ENCODE results near the gene PCDHGB6.
"Not testable (repeated sequence)": the region's sequence is repeated elsewhere in the genome, so short reads cannot be mapped to it uniquely, and the experiment has no call there.

PCDHGB6 gene

DNA sequence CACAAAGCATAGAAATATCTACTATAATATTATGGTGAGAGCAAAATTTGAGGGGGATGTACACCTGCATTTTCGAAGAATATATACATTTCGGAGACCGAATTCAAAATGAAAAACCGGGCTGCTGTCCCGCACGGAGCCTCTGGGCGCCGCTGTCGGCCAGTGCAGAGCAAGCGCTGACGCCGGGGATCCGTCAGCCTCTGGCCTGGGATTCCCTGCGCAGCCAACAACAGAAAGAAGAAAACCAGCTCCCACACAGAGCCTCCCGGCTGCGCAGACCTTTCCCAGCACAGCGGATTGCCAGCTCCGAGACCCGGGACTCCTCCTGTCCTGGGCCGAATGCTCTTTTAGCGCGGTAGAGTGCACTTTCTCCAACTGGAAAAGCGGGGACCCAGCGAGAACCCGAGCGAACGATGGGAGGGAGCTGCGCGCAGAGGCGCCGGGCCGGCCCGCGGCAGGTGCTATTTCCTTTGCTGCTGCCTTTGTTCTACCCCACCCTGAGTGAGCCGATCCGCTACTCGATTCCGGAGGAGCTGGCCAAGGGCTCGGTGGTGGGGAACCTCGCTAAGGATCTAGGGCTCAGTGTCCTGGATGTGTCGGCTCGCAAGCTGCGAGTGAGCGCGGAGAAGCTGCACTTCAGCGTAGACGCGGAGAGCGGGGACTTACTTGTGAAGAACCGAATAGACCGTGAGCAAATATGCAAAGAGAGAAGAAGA lies at the start of gene PCDHGB6:
Gene PCDHGB6, plus strand, starts transcription at position 232 of the 716 bp plus-strand sequence. Its CDS starts 182 bp downstream, at position 414.
- DNase-seq (ENCODE audit: low read depth, low spot score): not testable (repeated sequence)

- DNase-seq (ENCODE audit: low read depth, low spot score): no peak
These were observed 47.9 kb upstream of the PCDHGB6 start, which contains the start of gene PCDHGB2 for GRCh38 chr5:141359790-141360426. TSS of gene PCDHGB2 (plus strand) at chr5:141359994. CDS start at chr5:141360136, 142 bp downstream.

GRCh38 chr5:141360685-141361084 lies 47.1 kb upstream of the PCDHGB6 start:
- no peak for DNase-seq (ENCODE audit: low read depth, low spot score)

DNA sequence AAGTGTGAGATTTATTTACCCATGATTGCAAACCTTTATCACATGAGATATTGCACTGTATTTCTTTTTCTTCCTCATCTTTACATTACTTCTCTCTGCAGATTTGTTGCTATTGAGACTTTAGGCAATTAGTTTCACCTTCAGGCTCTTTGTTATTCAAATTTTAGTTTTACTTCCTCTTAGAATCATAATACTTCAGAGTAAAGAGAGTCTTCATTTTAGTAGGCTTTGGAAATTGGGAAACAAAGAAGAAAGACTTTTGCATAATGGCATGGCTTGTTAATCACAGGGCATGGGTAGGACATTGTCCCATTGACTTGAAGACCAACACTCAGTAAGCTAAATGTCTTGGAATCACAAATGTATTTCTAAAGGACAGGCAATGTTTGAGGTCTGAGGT lies 45.1 kb upstream of the PCDHGB6 start:
- no peak for DNase-seq (ENCODE audit: low read depth, low spot score)

DNA sequence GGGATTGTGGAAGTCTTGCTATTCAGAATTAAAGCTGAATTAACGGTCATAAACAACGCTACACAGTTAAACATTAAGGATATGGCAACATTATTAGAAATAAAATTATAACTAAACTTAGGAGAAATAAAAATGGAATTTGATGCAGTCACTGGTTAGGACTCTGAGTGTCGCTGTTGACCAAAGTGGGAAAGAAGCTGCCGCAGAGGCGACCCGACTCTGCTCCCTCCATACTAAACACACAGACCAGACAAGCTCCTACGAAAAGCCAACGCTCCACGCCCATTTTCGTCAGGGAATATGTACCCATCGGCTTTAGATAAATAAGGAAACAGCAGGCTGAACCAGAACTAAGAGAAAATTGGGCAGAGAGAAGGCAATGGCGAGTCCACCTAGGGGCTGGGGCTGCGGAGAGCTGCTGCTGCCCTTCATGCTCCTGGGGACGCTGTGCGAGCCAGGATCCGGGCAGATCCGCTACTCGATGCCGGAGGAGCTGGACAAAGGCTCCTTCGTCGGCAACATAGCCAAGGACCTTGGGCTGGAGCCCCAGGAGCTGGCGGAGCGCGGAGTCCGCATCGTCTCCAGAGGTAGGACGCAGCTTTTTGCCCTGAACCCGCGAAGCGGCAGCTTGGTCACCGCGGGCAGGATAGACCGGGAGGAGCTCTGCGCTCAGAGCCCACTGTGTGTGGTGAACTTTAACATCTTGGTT lies 43.7 kb upstream of the PCDHGB6 start, which contains the start of gene PCDHGA5:
Gene PCDHGA5, plus strand, starts transcription at position 211 of the 709 bp plus-strand sequence. Its CDS starts 169 bp downstream, at position 380.
- no peak for DNase-seq (ENCODE audit: low read depth, low spot score)

DNA sequence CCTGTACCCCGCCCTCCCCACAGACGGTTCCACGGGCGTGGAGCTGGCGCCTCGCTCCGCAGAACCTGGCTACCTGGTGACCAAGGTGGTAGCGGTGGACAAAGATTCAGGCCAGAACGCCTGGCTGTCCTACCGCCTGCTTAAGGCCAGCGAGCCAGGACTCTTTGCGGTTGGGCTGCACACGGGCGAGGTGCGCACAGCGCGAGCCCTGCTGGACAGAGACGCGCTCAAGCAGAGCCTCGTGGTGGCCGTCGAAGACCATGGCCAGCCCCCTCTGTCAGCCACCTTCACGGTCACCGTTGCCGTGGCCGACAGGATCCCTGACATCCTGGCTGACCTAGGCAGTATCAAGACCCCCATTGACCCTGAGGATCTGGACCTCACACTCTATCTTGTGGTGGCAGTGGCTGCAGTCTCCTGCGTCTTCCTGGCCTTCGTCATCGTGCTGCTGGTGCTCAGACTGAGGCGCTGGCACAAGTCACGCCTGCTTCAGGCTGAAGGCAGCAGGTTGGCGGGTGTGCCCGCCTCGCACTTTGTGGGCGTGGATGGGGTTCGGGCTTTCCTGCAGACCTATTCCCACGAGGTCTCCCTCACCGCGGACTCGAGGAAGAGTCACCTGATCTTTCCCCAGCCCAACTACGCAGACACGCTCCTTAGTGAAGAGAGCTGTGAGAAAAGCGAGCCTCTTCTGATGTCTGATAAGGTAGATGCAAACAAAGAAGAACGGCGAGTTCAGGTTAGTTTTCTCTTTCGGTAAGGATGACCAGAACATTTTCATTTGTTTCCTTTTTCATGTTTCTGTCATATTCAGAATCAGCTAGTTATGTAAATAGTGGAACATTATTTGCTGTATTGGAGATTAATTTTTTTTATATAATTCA lies 41.6 kb upstream of the PCDHGB6 start:
- no peak for DNase-seq (ENCODE audit: low read depth, low spot score)

- DNase-seq (ENCODE audit: low read depth, low spot score): no peak
These were observed 37.6 kb upstream of the PCDHGB6 start, which contains the start of gene PCDHGB3 for GRCh38 chr5:141369994-141370848. TSS of gene PCDHGB3 (plus strand) at chr5:141370242. CDS start at chr5:141370395, 153 bp downstream.

GRCh38 chr5:141371572-141372475 lies 36.0 kb upstream of the PCDHGB6 start:
- no peak for DNase-seq (ENCODE audit: low read depth, low spot score)

GRCh38 chr5:141373673-141374317 lies 34.0 kb upstream of the PCDHGB6 start, which contains the start of gene PCDHGA6:
TSS of gene PCDHGA6 (plus strand) at chr5:141373891. CDS start at chr5:141374084, 193 bp downstream.
- no peak for DNase-seq (ENCODE audit: low read depth, low spot score)

- no peak for DNase-seq (ENCODE audit: low read depth, low spot score)
These were observed 33.2 kb upstream of the PCDHGB6 start for GRCh38 chr5:141374627-141375026.

DNA sequence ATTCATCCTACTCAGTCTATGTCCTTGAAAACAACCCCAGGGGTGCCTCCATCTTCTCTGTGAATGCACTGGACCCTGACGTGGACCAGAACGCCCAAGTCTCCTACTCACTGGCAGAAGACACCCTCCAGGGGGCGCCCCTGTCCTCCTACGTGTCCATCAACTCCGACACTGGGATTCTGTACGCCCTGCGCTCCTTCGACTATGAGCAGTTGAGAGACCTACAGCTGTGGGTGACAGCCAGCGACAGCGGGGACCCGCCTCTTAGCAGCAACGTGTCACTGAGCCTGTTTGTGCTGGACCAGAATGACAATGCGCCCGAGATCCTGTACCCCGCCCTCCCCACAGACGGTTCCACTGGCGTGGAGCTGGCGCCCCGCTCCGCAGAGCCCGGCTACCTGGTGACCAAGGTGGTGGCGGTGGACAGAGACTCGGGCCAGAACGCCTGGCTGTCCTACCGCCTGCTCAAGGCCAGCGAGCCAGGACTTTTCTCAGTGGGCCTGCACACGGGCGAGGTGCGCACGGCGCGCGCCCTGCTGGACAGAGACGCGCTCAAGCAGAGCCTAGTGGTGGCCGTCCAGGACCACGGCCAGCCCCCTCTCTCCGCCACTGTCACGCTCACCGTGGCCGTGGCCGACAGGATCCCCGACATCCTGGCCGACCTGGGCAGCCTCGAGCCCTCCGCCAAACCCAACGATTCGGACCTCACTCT lies 32.2 kb upstream of the PCDHGB6 start:
- DNase-seq (ENCODE audit: low read depth, low spot score): not testable (repeated sequence)

- no peak for DNase-seq (ENCODE audit: low read depth, low spot score)
These were observed 25.1 kb upstream of the PCDHGB6 start, which contains the start of gene PCDHGA7 for GRCh38 chr5:141382469-141383294. TSS of gene PCDHGA7 (plus strand) at chr5:141382742. CDS start at chr5:141382900, 158 bp downstream.

DNA sequence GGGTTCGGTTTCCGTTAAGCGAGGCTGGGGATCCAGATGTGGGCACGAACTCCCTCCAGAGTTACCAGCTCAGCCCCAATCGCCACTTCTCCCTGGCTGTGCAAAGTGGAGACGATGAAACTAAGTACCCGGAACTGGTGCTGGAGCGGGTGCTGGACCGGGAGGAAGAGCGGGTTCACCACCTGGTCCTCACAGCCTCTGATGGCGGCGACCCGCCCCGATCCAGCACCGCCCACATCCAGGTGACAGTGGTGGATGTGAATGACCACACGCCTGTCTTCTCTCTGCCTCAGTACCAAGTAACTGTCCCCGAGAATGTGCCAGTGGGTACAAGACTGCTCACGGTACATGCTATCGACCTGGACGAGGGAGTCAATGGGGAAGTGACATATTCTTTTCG lies 24.5 kb upstream of the PCDHGB6 start:
- DNase-seq (ENCODE audit: low read depth, low spot score): no peak

GRCh38 chr5:141384471-141385267 lies 23.2 kb upstream of the PCDHGB6 start:
- no peak for DNase-seq (ENCODE audit: low read depth, low spot score)

DNA sequence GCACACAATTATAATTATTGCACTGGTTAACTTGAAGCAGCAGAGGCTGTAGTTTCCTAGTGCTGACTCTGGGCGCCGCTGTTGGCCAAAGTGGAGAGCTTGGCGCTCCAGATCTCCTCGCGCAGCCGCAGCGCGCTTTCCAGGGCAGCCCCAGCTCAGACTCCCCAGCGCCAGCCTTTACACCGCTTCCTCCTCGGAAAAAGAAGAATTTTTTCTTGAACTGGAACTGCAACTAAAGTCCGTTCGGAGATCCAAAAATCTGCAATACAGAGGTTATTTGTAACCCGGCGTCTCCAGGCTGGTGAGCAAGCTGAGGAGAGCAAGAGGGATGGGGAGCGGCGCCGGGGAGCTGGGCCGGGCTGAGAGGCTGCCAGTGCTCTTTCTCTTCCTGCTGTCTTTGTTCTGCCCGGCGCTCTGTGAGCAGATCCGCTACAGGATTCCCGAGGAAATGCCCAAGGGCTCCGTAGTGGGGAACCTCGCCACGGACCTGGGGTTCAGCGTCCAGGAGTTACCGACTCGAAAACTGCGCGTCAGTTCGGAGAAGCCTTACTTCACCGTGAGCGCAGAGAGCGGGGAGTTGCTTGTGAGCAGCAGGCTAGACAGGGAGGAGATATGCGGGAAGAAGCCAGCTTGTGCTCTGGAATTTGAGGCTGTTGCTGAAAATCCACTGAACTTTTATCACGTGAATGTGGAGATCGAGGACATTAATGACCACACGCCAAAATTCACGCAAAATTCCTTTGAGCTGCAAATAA lies 20.1 kb upstream of the PCDHGB6 start, which contains the start of gene PCDHGB4:
Gene PCDHGB4, plus strand, starts transcription at position 142 of the 755 bp plus-strand sequence. Its CDS starts 187 bp downstream, at position 329.
- not testable (repeated sequence) for DNase-seq (ENCODE audit: low read depth, low spot score)
